A549 (cell line): ENCODE measurements around the gene HOXD11. TPM values are rescaled to one million over a fixed set of nuclear protein-coding genes. Genes with fewer than 3 reads are reported as not detected.

Source experiments
- ATAC-seq, 2 experiments: fragments of 200-7000 bp in 1 of 2; fragments of >200 bp in 1 of 2; cut with Nextera tagmentation in 1 of 2; cut with Tn5 transposase in 1 of 2; 3 replicates each; pipeline versions ENCODE4 v1.8.0 to v1.9.1; 2018 to 2020; ENCODE audit warnings: mild to moderate bottlenecking in 1 of 2, moderate library complexity in 1 of 2
- CTCF ChIA-PET: fragments of 300-600 bp; sonication (Branson Sonifier 250); formaldehyde crosslinking; extraction: SDS; loops from one replicate; lab custom pipeline; 2021; ENCODE audit warnings: antibody characterized with exemption, inconsistent platforms; lab: Yijun Ruan, JAX
- POLR2A ChIA-PET: fragments of 350-600 bp; formaldehyde crosslinking; extraction: SDS; loops from one replicate; lab custom pipeline; 2021; ENCODE audit warnings: antibody characterized with exemption, inconsistent platforms; lab: Yijun Ruan, JAX
- DNase-seq, 2 experiments: peaks; one replicate each; pipeline versions ENCODE4 v3.0.0 to v3.0.0-alpha.2; 2011 to 2016; ENCODE audit warnings: low read depth in 1 of 2, low spot score in 1 of 2
- FAIRE-seq: peaks from 2 replicates; lab custom pipeline; 2011; peaks lifted over from hg19 to GRCh38; lab: Jason Lieb, UNC
- H3K27ac ChIP-seq, 2 experiments: fragments of >200 bp; sonication (Bioruptor Twin); formaldehyde crosslinking; 3 replicates each; pipeline ENCODE4 v1.5.1; 2016 to 2017
- H3K4me1 ChIP-seq: fragments of >200 bp; sonication (Bioruptor Twin); formaldehyde crosslinking; 3 replicates; pipeline ENCODE4 v1.6.1; 2016
- H3K4me2 ChIP-seq: fragments of >200 bp; sonication (Bioruptor Twin); formaldehyde crosslinking; 3 replicates; pipeline ENCODE4 v1.6.1; 2016
- H3K4me3 ChIP-seq: fragments of >200 bp; sonication (Bioruptor Twin); formaldehyde crosslinking; 3 replicates; pipeline ENCODE4 v1.5.1; 2016
- H3K9me3 ChIP-seq: fragments of >200 bp; sonication (Bioruptor Twin); formaldehyde crosslinking; 3 replicates; pipeline ENCODE4 v1.6.1; 2016
- ATOH8 ChIP-seq: fragments of 250-450 bp; sonication (Bioruptor Pico); IDR thresholded peaks from 2 replicates; pipeline ENCODE4 v1.5.0; 2020; ENCODE audit warnings: low read depth, mild to moderate bottlenecking, moderate library complexity
- BCL3 ChIP-seq: fragments of >200 bp; sonication (Bioruptor Twin); formaldehyde crosslinking; IDR thresholded peaks from 3 replicates; pipeline ENCODE4 v1.6.1; 2016
- CEBPB ChIP-seq, 2 experiments: fragments of >200 bp in 1 of 2; sonication (Bioruptor Twin) in 1 of 2; formaldehyde crosslinking in 1 of 2; IDR thresholded peaks; 2 replicates each; pipeline ENCODE4 v1.6.1; 2012 to 2016
- CHD4 ChIP-seq: fragments of 200-600 bp; sonication (generic); IDR thresholded peaks from 2 replicates; pipeline ENCODE4 v1.6.1; 2016; ENCODE audit warnings: antibody characterized with exemption, mild to moderate bottlenecking, borderline replicate concordance
- CTCF ChIP-seq: fragments of >200 bp; sonication (Bioruptor Twin); formaldehyde crosslinking; IDR thresholded peaks from 3 replicates; pipeline ENCODE4 v1.5.1; 2016
- FOXS1 ChIP-seq: fragments of 250-450 bp; sonication (Bioruptor Pico); IDR thresholded peaks from 2 replicates; pipeline ENCODE4 v1.5.0; 2020; ENCODE audit warnings: mild to moderate bottlenecking, moderate library complexity
- HMGXB4 ChIP-seq: fragments of 250-450 bp; sonication (Bioruptor Pico); IDR thresholded peaks from 2 replicates; pipeline ENCODE4 v1.5.0; 2021; ENCODE audit warnings: mild to moderate bottlenecking, moderate library complexity, borderline replicate concordance
- JUN ChIP-seq, 2 experiments: fragments of >200 bp; sonication (Bioruptor Twin); formaldehyde crosslinking; IDR thresholded peaks; 2 replicates in 1 of 2; 3 replicates in 1 of 2; pipeline ENCODE4 v1.6.1; 2016 to 2017
- KDM5A ChIP-seq: fragments of 200-600 bp; sonication (generic); IDR thresholded peaks from 2 replicates; pipeline ENCODE4 v1.6.1; 2016; ENCODE audit warnings: antibody characterized with exemption, mild to moderate bottlenecking
- NPAS2 ChIP-seq: fragments of 250-450 bp; sonication (Bioruptor Pico); IDR thresholded peaks from 2 replicates; pipeline ENCODE4 v1.8.0; 2022; ENCODE audit warnings: mild to moderate bottlenecking, moderate library complexity, borderline replicate concordance
- NR3C1 ChIP-seq: fragments of >200 bp; sonication (Bioruptor Twin); formaldehyde crosslinking; IDR thresholded peaks from 3 replicates; pipeline ENCODE4 v1.6.1; 2017
- PBX3 ChIP-seq: IDR thresholded peaks from 2 replicates; pipeline ENCODE4 v1.6.1; 2012
- PHF8 ChIP-seq: fragments of 200-600 bp; sonication (generic); IDR thresholded peaks from 2 replicates; pipeline ENCODE4 v1.6.1; 2016; ENCODE audit warnings: low read depth, mild to moderate bottlenecking, antibody characterized with exemption, moderate library complexity, borderline replicate concordance
- POLR2A ChIP-seq: IDR thresholded peaks from 2 replicates; pipeline ENCODE4 v1.6.1; 2012; ENCODE audit warnings: mild to moderate bottlenecking, low read length
- RAD21 ChIP-seq, 2 experiments: fragments of >200 bp in 1 of 2; sonication (Bioruptor Twin) in 1 of 2; formaldehyde crosslinking in 1 of 2; IDR thresholded peaks in 1 of 2; conservative IDR thresholded peaks in 1 of 2; 2 replicates in 1 of 2; 3 replicates in 1 of 2; pipeline ENCODE4 v1.6.1; 2012 to 2018; ENCODE audit warnings: inconsistent platforms in 1 of 2
- RCOR1 ChIP-seq: fragments of 150-350 bp; IDR thresholded peaks from 2 replicates; pipeline ENCODE4 v1.6.1; 2014; ENCODE audit warnings: antibody characterized with exemption, low read length, low read depth
- RNF2 ChIP-seq: fragments of 200-600 bp; sonication (generic); IDR thresholded peaks from 2 replicates; pipeline ENCODE4 v1.6.1; 2016; ENCODE audit warnings: low read depth, mild to moderate bottlenecking, antibody characterized with exemption, moderate library complexity, borderline replicate concordance
- SMC3 ChIP-seq: fragments of >200 bp; sonication (Bioruptor Twin); formaldehyde crosslinking; IDR thresholded peaks from 3 replicates; pipeline ENCODE4 v1.6.1; 2018; ENCODE audit warnings: inconsistent platforms
- ZSCAN20 ChIP-seq: fragments of 250-450 bp; sonication (Bioruptor Pico); IDR thresholded peaks from 2 replicates; pipeline ENCODE4 v1.8.0; 2022; ENCODE audit warnings: mild to moderate bottlenecking, moderate library complexity
- WGBS: methylation state at CpG from one replicate; pipeline ENCODE4 v1.1.6; 2017; ENCODE audit errors: missing lambda C conversion rate; 5-methylcytosine and 5-hydroxymethylcytosine counted together
- polyA plus RNA-seq, 4 experiments: library from polyadenylated mRNA; depleted of rRNA in 3 of 4; stranded (reverse); fragments of >200 nt; fragmentation: RNase III in 1 of 4; extraction: RNeasy Plus Mini Kit Qiagen cat#74134 plus additional on column Dnase treatment in 1 of 4; gene quantifications; 2 replicates in 3 of 4; 3 replicates in 1 of 4; pipeline ENCODE4 v1.2.3, GENCODE V29; 2011 to 2017

The HOXD11 gene
- polyA plus RNA-seq, 2 of the 4 experiments (the other 2 are of a cell fraction): 2.6 to 4.8 TPM

- WGBS: 93% methylated on average over 28 of the region's 28 CpGs
- TF ChIP-seq KDM5A (no peak), RCOR1 (no peak), ZSCAN20 (CRISPR knock-in tag) (no peak), SMC3 (no peak), NPAS2 (CRISPR knock-in tag) (no peak)
- POLR2A ChIA-PET: no interaction called here
- no peak for DNase-seq
- no peak for ATAC-seq
- H3K4me1 ChIP-seq: peaks cover 7% of the 10 kb centered on the region; the same call in 2 of the 3 replicates
- CTCF ChIA-PET: interaction anchor here (0.5 to 11.6 kb wide), 23 partner anchors 9 to 1018 kb away, joined by 3 to 216 read pairs (median 9); partner anchors contain the start of gene HOXD4
- H3K27ac ChIP-seq: no peak overlapping the region
- no peak for FAIRE-seq
- no peak overlapping the region for H3K4me3 ChIP-seq
- H3K9me3 ChIP-seq: no peaks in the 10 kb centered on the region
- no peak overlapping the region for H3K4me2 ChIP-seq
These were observed 32.0 kb downstream of the HOXD11 start for GRCh38 chr2:176138923-176139660.

- TF ChIP-seq RNF2 (no peak), HMGXB4 (no peak), FOXS1 (no peak), NR3C1 (no peak), RAD21 (conservative IDR thresholded peaks at IDR 0.05 in 1 of 2, IDR thresholded peaks at IDR 0.05 in 1 of 2) (no peak), POLR2A (no peak), BCL3 (no peak)
- 72% methylated on average over 41 of the region's 41 CpGs for WGBS
- ChIA-PET CTCF (interaction anchor here (0.5 to 11.6 kb wide), 94 partner anchors 8 to 1416 kb away, joined by 3 to 216 read pairs (median 5); partner anchors contain the start of genes HOXD1, HOXD3 and HOXD4), POLR2A (interaction anchor here (0.6 to 2.2 kb wide), 4 partner anchors 13 to 512 kb away, joined by 3 to 9 read pairs (median 6); no protein-coding TSS in a partner anchor)
- no peak for DNase-seq
- no peak; a peak in 2 of 6 replicates for ATAC-seq
- H3K27ac ChIP-seq: peak overlapping the region; percentile 87 to 99
- FAIRE-seq: no peak
- peak overlapping the region; percentile 49 for H3K4me3 ChIP-seq
- peaks cover 7% of the 10 kb centered on the region; the same call in 2 of the 3 replicates for H3K4me1 ChIP-seq
- peak overlapping the region; percentile 77 for H3K4me2 ChIP-seq
- H3K9me3 ChIP-seq: no peaks in the 10 kb centered on the region
These were observed 32.8 kb downstream of the HOXD11 start for GRCh38 chr2:176139661-176140512.

GRCh38 chr2:176140513-176141317 lies 33.6 kb downstream of the HOXD11 start:
- FAIRE-seq: no peak
- WGBS: 16% methylated on average over 22 of the region's 48 CpGs
- no peak for TF ChIP-seq CHD4
- peak; percentile 59; the same call in 1 of the 2 replicates for TF ChIP-seq KDM5A
- no peak for TF ChIP-seq ATOH8 (CRISPR knock-in tag)
- TF ChIP-seq PHF8: 0 out of 2 replicates have a peak, but pooled peaks have one; percentile 43
- TF ChIP-seq JUN (IDR thresholded peaks at IDR 0.05): no peak; a peak in 1 of 5 replicates
- no peak for TF ChIP-seq NR3C1
- TF ChIP-seq CEBPB (IDR thresholded peaks at IDR 0.05): no peak
- no peak for TF ChIP-seq NPAS2 (CRISPR knock-in tag)
- TF ChIP-seq PBX3: no peak
- TF ChIP-seq CTCF: peak; percentile 100
- peak; percentile 90 to 100 for TF ChIP-seq RAD21 (conservative IDR thresholded peaks at IDR 0.05 in 1 of 2, IDR thresholded peaks at IDR 0.05 in 1 of 2)
- TF ChIP-seq SMC3: peak; percentile 99

More at GRCh38 chr2:176140513-176141317, 33.6 kb downstream of the HOXD11 start:
- ChIA-PET CTCF (interaction anchor here (0.6 to 11.6 kb wide), 104 partner anchors 9 to 1415 kb away, joined by 3 to 216 read pairs (median 5); partner anchors contain the start of genes HOXD1, HOXD3 and HOXD4), POLR2A (interaction anchor here (0.6 to 2.2 kb wide), 5 partner anchors 14 to 511 kb away, joined by 3 to 9 read pairs (median 7); no protein-coding TSS in a partner anchor)
- ATAC-seq: peak; percentile 89 to 96
- Histone ChIP-seq H3K9me3 (no peaks in the 10 kb centered on the region), H3K4me2 (peak overlapping the region; percentile 77), H3K27ac (peak overlapping the region; percentile 87 to 99), H3K4me3 (peak overlapping the region; percentile 49), H3K4me1 (no peaks in the 10 kb centered on the region)
- DNase-seq: peak; percentile 84 to 85
